K562 (cell line): ENCODE results near the gene MFSD6. TPM values are rescaled to one million over a fixed set of nuclear protein-coding genes. Genes with fewer than 3 reads are reported as not detected.

Experiments used
- ATAC-seq: fragments of 200-7000 bp; cut with Tn5 transposase; 3 replicates; pipeline ENCODE4 v1.9.1; 2020; ENCODE audit warnings: moderate library complexity
- BruUV-seq: library from RNA; stranded (reverse); fragments of 400-500 nt; replicated peaks from 2 replicates; lab custom pipeline; 2021; lab: Mats Ljungman, UMichigan
- CTCF ChIA-PET: fragments of 300-600 bp; formaldehyde crosslinking; extraction: SDS; loops from one replicate; lab custom pipeline; 2021; ENCODE audit warnings: low intra/inter-chr PET ratio; lab: Yijun Ruan, JAX
- POLR2A ChIA-PET: fragments of 300-600, 350-650 bp; sonication (Branson Sonifier 250); formaldehyde crosslinking; extraction: SDS; loops from one replicate; lab custom pipeline; 2021; ENCODE audit warnings: antibody characterized with exemption, inconsistent platforms; lab: Yijun Ruan, JAX
- DNase-seq, 4 experiments: peaks; one replicate each; pipeline versions ENCODE4 v3.0.0 to v3.0.0-alpha.2; 2011 to 2018; ENCODE audit warnings: low spot score in 3 of 4, mixed read lengths in 3 of 4; ENCODE audit errors: extremely low read depth in 1 of 4
- FAIRE-seq: peaks from 2 replicates; lab custom pipeline; 2011; peaks lifted over from hg19 to GRCh38; lab: Jason Lieb, UNC
- H2AFZ ChIP-seq: 2 replicates; pipeline ENCODE4 v1.6.0; 2011; ENCODE audit warnings: low read depth, low read length, control low read depth, inconsistent platforms
- H3K27ac ChIP-seq: fragments of 200-600 bp; 3 replicates; pipeline ENCODE4 v1.8.0; 2011; ENCODE audit warnings: low read depth, mild to moderate bottlenecking, control low read depth, inconsistent platforms, low read length, moderate library complexity, mixed read lengths; ENCODE audit errors: extremely low read depth
- H3K27me3 ChIP-seq, 2 experiments: fragments of 300-600 bp in 1 of 2; 2 replicates in 1 of 2; 3 replicates in 1 of 2; pipeline versions ENCODE4 v1.6.0 to v1.8.0; 2011; ENCODE audit warnings: inconsistent platforms in 2 of 2, low read length in 2 of 2, mild to moderate bottlenecking in 1 of 2, mixed read lengths in 1 of 2, moderate library complexity in 1 of 2; ENCODE audit not compliant: control insufficient read depth in 2 of 2, insufficient read depth in 2 of 2
- H3K36me3 ChIP-seq: fragments of 300-600 bp; 3 replicates; pipeline ENCODE4 v1.8.0; 2011; ENCODE audit warnings: mild to moderate bottlenecking, low read length, inconsistent platforms; ENCODE audit not compliant: control insufficient read depth, insufficient read depth
- H3K4me1 ChIP-seq, 2 experiments: fragments of 200-600 bp in 1 of 2; replicated peaks in 1 of 2; 2 replicates in 1 of 2; 3 replicates in 1 of 2; pipeline versions ENCODE4 v1.5.1 to v1.8.0; 2011; ENCODE audit warnings: inconsistent platforms in 2 of 2, low read length in 2 of 2, mild to moderate bottlenecking in 1 of 2, mixed read lengths in 1 of 2, moderate library complexity in 1 of 2; ENCODE audit not compliant: control insufficient read depth in 2 of 2, insufficient read depth in 2 of 2
- H3K4me2 ChIP-seq: 2 replicates; pipeline ENCODE4 v1.6.1; 2011; ENCODE audit warnings: low read length, control low read depth, inconsistent platforms, mixed read lengths; ENCODE audit not compliant: insufficient read depth
- H3K4me3 ChIP-seq: fragments of 200-600 bp; sonication (generic), shearing (Covaris generic); 2 replicates; pipeline ENCODE4 v1.5.1; 2016; ENCODE audit warnings: control low read depth, inconsistent platforms
- H3K79me2 ChIP-seq: fragments of 200-600 bp; 3 replicates; pipeline ENCODE4 v1.8.0; 2011; ENCODE audit warnings: low read length, inconsistent platforms; ENCODE audit not compliant: control insufficient read depth, insufficient read depth
- H3K9ac ChIP-seq, 2 experiments: 2 replicates each; pipeline versions ENCODE4 v1.6.0 to v1.6.1; 2011; ENCODE audit warnings: low read depth in 2 of 2, low read length in 2 of 2, control low read depth in 1 of 2, inconsistent platforms in 1 of 2, mild to moderate bottlenecking in 1 of 2, mixed read lengths in 1 of 2; ENCODE audit not compliant: insufficient read depth in 1 of 2
- H3K9me1 ChIP-seq: one replicate; pipeline ENCODE4 v1.6.0; 2011; ENCODE audit warnings: inconsistent platforms, mild to moderate bottlenecking, low read length, moderate library complexity; ENCODE audit not compliant: control insufficient read depth, insufficient read depth
- H3K9me3 ChIP-seq: replicated peaks from 2 replicates; pipeline ENCODE4 v1.5.1; 2011; ENCODE audit warnings: low read depth, low read length, inconsistent platforms; ENCODE audit not compliant: control insufficient read depth, insufficient read depth
- H4K20me1 ChIP-seq: replicated peaks from 2 replicates; pipeline ENCODE4 v1.6.1; 2011; ENCODE audit warnings: low read length, inconsistent platforms, mixed read lengths; ENCODE audit not compliant: control insufficient read depth, insufficient read depth
- CEBPG ChIP-seq, 3 experiments: fragments of 200-800 bp in 1 of 3; sonication (Bioruptor generic) in 1 of 3; sonication (generic) in 1 of 3; formaldehyde crosslinking in 1 of 3; IDR thresholded peaks in 2 of 3; conservative IDR thresholded peaks in 1 of 3; 2 replicates each; pipeline versions ENCODE4 v1.6.1 to v1.8.0; 2016 to 2022; ENCODE audit warnings: missing compliant biosample characterization in 2 of 3, missing genetic modification characterization in 2 of 3, mild to moderate bottlenecking in 1 of 3, missing genetic modification reagents in 1 of 3
- CGGBP1 ChIP-seq: fragments of 250-450 bp; sonication (Bioruptor Pico); IDR thresholded peaks from 2 replicates; pipeline ENCODE4 v1.9.0; 2021; ENCODE audit warnings: mild to moderate bottlenecking
- CXXC5 ChIP-seq: fragments of 250-450 bp; sonication (Bioruptor Pico); IDR thresholded peaks from 2 replicates; pipeline ENCODE4 v1.8.0; 2022; ENCODE audit warnings: inconsistent platforms, mild to moderate bottlenecking, moderate library complexity
- DLX4 ChIP-seq: fragments of 250-450 bp; sonication (Bioruptor Pico); IDR thresholded peaks from 2 replicates; pipeline ENCODE4 v1.6.1; 2021; ENCODE audit warnings: mild to moderate bottlenecking
- GABPB2 ChIP-seq: fragments of 250-450 bp; sonication (Bioruptor Pico); conservative IDR thresholded peaks from 2 replicates; pipeline ENCODE4 v1.5.1; 2021; ENCODE audit warnings: mild to moderate bottlenecking
- GATA2 ChIP-seq: sonication (generic); formaldehyde crosslinking; IDR thresholded peaks from 2 replicates; pipeline ENCODE4 v1.4.0; 2020; ENCODE audit warnings: mild to moderate bottlenecking, missing genetic modification reagents
- L3MBTL2 ChIP-seq: fragments of 450-650 bp; IDR thresholded peaks from 2 replicates; pipeline ENCODE4 v1.6.1; 2016; ENCODE audit warnings: mild to moderate bottlenecking, moderate library complexity
- MYC ChIP-seq, 2 experiments: fragments of 250-450 bp in 1 of 2; sonication (Bioruptor Pico) in 1 of 2; IDR thresholded peaks; 2 replicates each; pipeline versions ENCODE4 v1.5.1 to v1.6.1; 2012 to 2021; ENCODE audit warnings: low read depth in 2 of 2, borderline replicate concordance in 1 of 2, improper control_type of control experiment in 1 of 2, low read length in 1 of 2, mild to moderate bottlenecking in 1 of 2, moderate library complexity in 1 of 2
- NR3C1 ChIP-seq: sonication (generic); formaldehyde crosslinking; IDR thresholded peaks from 2 replicates; pipeline ENCODE4 v1.8.1; 2022; ENCODE audit warnings: missing genetic modification reagents
- POLR2B ChIP-seq: fragments of 450-650 bp; IDR thresholded peaks from 2 replicates; pipeline ENCODE4 v1.6.1; 2018; ENCODE audit warnings: low read depth; ENCODE audit not compliant: partially characterized antibody
- POLR3A ChIP-seq: IDR thresholded peaks from 2 replicates; pipeline ENCODE4 v1.6.1; 2011; ENCODE audit warnings: borderline replicate concordance, mild to moderate bottlenecking, moderate library complexity; ENCODE audit not compliant: insufficient read length, insufficient read depth; ENCODE audit errors: extremely low read depth
- SNRNP70 ChIP-seq: fragments of 200-400 bp; formaldehyde crosslinking; optimal IDR thresholded peaks from 2 replicates; pipeline ENCODE3; 2017; ENCODE audit warnings: low read depth, low read length
- TBP ChIP-seq: optimal IDR thresholded peaks from 2 replicates; pipeline ENCODE3; 2011; ENCODE audit warnings: low read depth, low read length, improper control_type of control experiment
- YY1 ChIP-seq, 3 experiments: IDR thresholded peaks; 2 replicates each; pipeline ENCODE4 v1.6.1; 2011; ENCODE audit warnings: low read length in 2 of 3, mild to moderate bottlenecking in 2 of 3, moderate library complexity in 2 of 3, borderline replicate concordance in 1 of 3, control low read depth in 1 of 3, low read depth in 1 of 3; ENCODE audit not compliant: insufficient read depth in 3 of 3, insufficient replicate concordance in 2 of 3, control insufficient read depth in 1 of 3, insufficient read length in 1 of 3; ENCODE audit errors: extremely low read depth in 1 of 3
- ZNF23 ChIP-seq: fragments of 250-450 bp; sonication (Bioruptor Pico); IDR thresholded peaks from 2 replicates; pipeline ENCODE4 v1.4.0; 2020; ENCODE audit warnings: mild to moderate bottlenecking
- ZNF239 ChIP-seq: fragments of 250-450 bp; sonication (Bioruptor Pico); IDR thresholded peaks from 2 replicates; pipeline ENCODE4 v1.4.0; 2020; ENCODE audit warnings: mild to moderate bottlenecking
- ZNF699 ChIP-seq: fragments of 250-450 bp; sonication (Bioruptor Pico); IDR thresholded peaks from 2 replicates; pipeline ENCODE4 v1.8.0; 2021; ENCODE audit warnings: mild to moderate bottlenecking, moderate library complexity; ENCODE audit not compliant: insufficient replicate concordance
- ZNF785 ChIP-seq: fragments of 250-450 bp; sonication (Bioruptor Pico); IDR thresholded peaks from 2 replicates; pipeline ENCODE4 v1.4.0; 2020; ENCODE audit warnings: mild to moderate bottlenecking
- in situ Hi-C: fragments of 300-500 bp; cut with MboI; formaldehyde crosslinking; loops from 4 replicates; pipeline ENCODE4 v1.15.0; 2018; ENCODE audit warnings: inconsistent platforms, mixed read lengths
- intact Hi-C: fragments of 100-400 bp; cut with micrococcal nuclease; formaldehyde crosslinking; loops from 2 replicates; pipeline ENCODE4 v1.14.2; 2022
- polyA plus RNA-seq, 8 experiments: library from polyadenylated mRNA; depleted of rRNA in 4 of 8; stranded (reverse) in 5 of 8; unstranded in 3 of 8; fragments of >200 nt; fragmentation: Nextera tagmentation in 2 of 8; fragmentation: Illumina TruSeq in 1 of 8; extraction: Ambion mirVana in 2 of 8; extraction: Trizol in 1 of 8; gene quantifications; 2 replicates each; pipeline versions ENCODE4 v1.2.1 to v1.2.3, GENCODE V29; 2011 to 2014; ENCODE audit warnings: inconsistent platforms in 1 of 8, missing spikeins in 1 of 8
- total RNA-seq, 7 experiments: library from RNA; depleted of rRNA in 6 of 7; stranded (reverse); fragments of >200 nt in 6 of 7; fragmentation: Illumina TruSeq in 2 of 7; extraction: Trizol in 2 of 7; gene quantifications; 2 replicates each; pipeline versions ENCODE4 v1.2.1 to v1.2.3, GENCODE V29; 2011 to 2021; ENCODE audit warnings: low replicate concordance in 1 of 7

MFSD6 gene
- total and polyA plus RNA-seq, 9 of the 15 experiments (the other 6 are each of a cell fraction or from before 2014, with no cell fraction given), result 1.1 to 7.9 (median 4.4) TPM

- no peak overlapping the region for H3K4me2 ChIP-seq
These were observed 32.0 kb downstream of the MFSD6 start for GRCh38 chr2:190440113-190440512.

More at GRCh38 chr2:190440113-190440512, 32.0 kb downstream of the MFSD6 start:
- FAIRE-seq (no peak), DNase-seq (no peak), ATAC-seq (no peak)
- TF ChIP-seq CEBPG (CRISPR knock-in tag; IDR thresholded peaks at IDR 0.05), result no peak
- no peak for TF ChIP-seq CEBPG (tag; conservative IDR thresholded peaks at IDR 0.05 in 1 of 2, IDR thresholded peaks at IDR 0.05 in 1 of 2)
- TF ChIP-seq L3MBTL2, result no peak
- no peak for TF ChIP-seq CGGBP1 (CRISPR knock-in tag)
- TF ChIP-seq ZNF239 (CRISPR knock-in tag), result no peak
- no peak for TF ChIP-seq DLX4
- TF ChIP-seq YY1 (IDR thresholded peaks at IDR 0.05; ENCODE audit: borderline replicate concordance in 1 of 3, control insufficient read depth in 1 of 3, extremely low read depth in 1 of 3, insufficient read depth in 3 of 3, insufficient read length in 1 of 3, insufficient replicate concordance in 2 of 3, low read depth in 1 of 3, low read length in 2 of 3), result no peak
- TF ChIP-seq POLR3A, result no peak
- no peak for TF ChIP-seq POLR2B
- TF ChIP-seq GATA2 (CRISPR knock-in tag), result no peak
- TF ChIP-seq ZNF699 (CRISPR knock-in tag), result no peak
- no peak for TF ChIP-seq GABPB2 (CRISPR knock-in tag)
- no peak for TF ChIP-seq NR3C1 (CRISPR knock-in tag)
- TF ChIP-seq MYC (IDR thresholded peaks at IDR 0.05; ENCODE audit: low read depth, low read length), result no peak
- TF ChIP-seq MYC (CRISPR knock-in tag; IDR thresholded peaks at IDR 0.05; ENCODE audit: borderline replicate concordance, low read depth), result no peak
- TF ChIP-seq ZNF23 (CRISPR knock-in tag), result no peak
- TF ChIP-seq TBP, result no peak
- no peak for TF ChIP-seq ZNF785 (CRISPR knock-in tag)
- TF ChIP-seq CXXC5 (CRISPR knock-in tag), result no peak
- TF ChIP-seq SNRNP70, result no peak
- no peak overlapping the region for H2AFZ ChIP-seq
- no peaks in the 10 kb centered on the region for H3K36me3 ChIP-seq
- no peak overlapping the region for H3K9ac ChIP-seq
- H3K4me3 ChIP-seq, result no peak overlapping the region
- H4K20me1 ChIP-seq, result no peaks in the 10 kb centered on the region
- CTCF ChIA-PET, result no interaction called here
- peaks cover 0 to 2% of the 10 kb centered on the region in 2 experiments; a peak in 2 of 5 replicates for H3K4me1 ChIP-seq
- no TSS peak for BruUV-seq
- intact Hi-C loops (no loop called here), in situ Hi-C loops (no loop called here)
- no peak overlapping the region for H3K27ac ChIP-seq
- H3K9me3 ChIP-seq, result no peaks in the 10 kb centered on the region
- no peaks in the 10 kb centered on the region for H3K9me1 ChIP-seq
- POLR2A ChIA-PET, result interaction anchor here (1.2 kb wide), 1 partner anchor 15 kb away, joined by 4 read pairs; no protein-coding TSS in a partner anchor
- no peaks in the 10 kb centered on the region; the same call in 2 of the 3 replicates for H3K79me2 ChIP-seq
- no peaks in the 10 kb centered on the region for H3K27me3 ChIP-seq
